HepG2 (cell line): ENCODE results near the gene SERPINB1. TPM values are rescaled to one million over a fixed set of nuclear protein-coding genes. Genes with fewer than 3 reads are reported as not detected.

Experiments
- AHR ChIP-seq: IDR thresholded peaks from 2 replicates; pipeline ENCODE4 v1.6.1; 2018; ENCODE audit warnings: missing genetic modification reagents, missing compliant biosample characterization
- BRCA1 ChIP-seq: sonication (generic); formaldehyde crosslinking; IDR thresholded peaks from 2 replicates; pipeline ENCODE4 v1.4.0; 2020; ENCODE audit warnings: missing genetic modification reagents
- HBP1 ChIP-seq: IDR thresholded peaks from 2 replicates; pipeline ENCODE4 v1.6.1; 2016; ENCODE audit warnings: low read depth, control low read depth
- KLF12 ChIP-seq: sonication (generic); formaldehyde crosslinking; IDR thresholded peaks from 2 replicates; pipeline ENCODE4 v1.4.0; 2020; ENCODE audit warnings: missing genetic modification reagents, borderline replicate concordance
- MAF1 ChIP-seq: sonication (generic); formaldehyde crosslinking; IDR thresholded peaks from 2 replicates; pipeline ENCODE4 v1.5.0; 2020; ENCODE audit warnings: missing genetic modification reagents, borderline replicate concordance
- MLXIP ChIP-seq: sonication (generic); formaldehyde crosslinking; IDR thresholded peaks from 2 replicates; pipeline ENCODE4 v1.9.0; 2021; ENCODE audit warnings: missing genetic modification reagents, borderline replicate concordance
- MYPOP ChIP-seq: sonication (generic); formaldehyde crosslinking; IDR thresholded peaks from 2 replicates; pipeline ENCODE4 v1.8.1; 2023; ENCODE audit warnings: mild to moderate bottlenecking, moderate library complexity, missing genetic modification reagents
- NCOR1 ChIP-seq: fragments of 200-600 bp; sonication (generic); IDR thresholded peaks from 2 replicates; pipeline ENCODE4 v1.7.0; 2017; ENCODE audit warnings: antibody characterized with exemption, low read length, borderline replicate concordance
- NONO ChIP-seq, 2 experiments: fragments of 450-650 bp in 1 of 2; sonication (generic) in 1 of 2; formaldehyde crosslinking in 1 of 2; IDR thresholded peaks in 1 of 2; conservative IDR thresholded peaks in 1 of 2; 2 replicates each; pipeline versions ENCODE4 v1.6.1 to v1.8.0; 2017 to 2022; ENCODE audit warnings: mild to moderate bottlenecking in 1 of 2, missing genetic modification reagents in 1 of 2, moderate library complexity in 1 of 2
- ZBTB26 ChIP-seq: IDR thresholded peaks from 2 replicates; pipeline ENCODE4 v1.6.1; 2016; ENCODE audit warnings: missing compliant biosample characterization, missing genetic modification reagents, borderline replicate concordance
- ZNF557 ChIP-seq: sonication (generic); formaldehyde crosslinking; IDR thresholded peaks from 2 replicates; pipeline ENCODE4 v1.4.0; 2020; ENCODE audit warnings: missing genetic modification reagents
- ZNF777 ChIP-seq: sonication (generic); formaldehyde crosslinking; IDR thresholded peaks from 2 replicates; pipeline ENCODE4 v1.4.0; 2020; ENCODE audit warnings: missing genetic modification reagents
- ZNF788 ChIP-seq: sonication (generic); formaldehyde crosslinking; IDR thresholded peaks from 2 replicates; pipeline ENCODE4 v1.5.0; 2020; ENCODE audit warnings: mild to moderate bottlenecking, missing genetic modification reagents, borderline replicate concordance
- ZZZ3 ChIP-seq: sonication (generic); formaldehyde crosslinking; IDR thresholded peaks from 2 replicates; pipeline ENCODE4 v1.4.0; 2020; ENCODE audit warnings: missing genetic modification reagents, mild to moderate bottlenecking, borderline replicate concordance
- polyA plus RNA-seq, 8 experiments: library from polyadenylated mRNA; depleted of rRNA in 3 of 8; stranded (reverse) in 7 of 8; unstranded in 1 of 8; fragments of >200 nt; fragmentation: Illumina TruSeq in 4 of 8; extraction: Trizol in 4 of 8; gene quantifications; 2 replicates each; pipeline versions ENCODE4 v1.2.1 to v1.2.3, GENCODE V29; 2011 to 2016; ENCODE audit warnings: low read depth in 4 of 8, missing spikeins in 1 of 8, mixed read lengths in 1 of 8; ENCODE audit not compliant: insufficient read depth in 1 of 8
- total RNA-seq, 5 experiments: library from RNA; depleted of rRNA; stranded (reverse); fragments of >200 nt; fragmentation: Illumina TruSeq; extraction: Trizol; gene quantifications; 2 replicates each; pipeline ENCODE4 v1.2.3, GENCODE V29; 2016; ENCODE audit warnings: low read depth in 1 of 5
- TF ChIP-seq, protein P1 (sequence below): fragments of 450-650 bp; IDR thresholded peaks from 2 replicates; pipeline ENCODE4 v1.6.1; 2016
- TF ChIP-seq, protein P2 (sequence below): sonication (generic); formaldehyde crosslinking; IDR thresholded peaks from 2 replicates; pipeline ENCODE4 v1.5.0; 2020; ENCODE audit warnings: mild to moderate bottlenecking, missing genetic modification reagents

Gene SERPINB1
- total and polyA plus RNA-seq, 2 of the 13 experiments (the other 11 are each of a cell fraction or from before 2014, with no cell fraction given), result 41.4 to 60.5 TPM

DNA sequence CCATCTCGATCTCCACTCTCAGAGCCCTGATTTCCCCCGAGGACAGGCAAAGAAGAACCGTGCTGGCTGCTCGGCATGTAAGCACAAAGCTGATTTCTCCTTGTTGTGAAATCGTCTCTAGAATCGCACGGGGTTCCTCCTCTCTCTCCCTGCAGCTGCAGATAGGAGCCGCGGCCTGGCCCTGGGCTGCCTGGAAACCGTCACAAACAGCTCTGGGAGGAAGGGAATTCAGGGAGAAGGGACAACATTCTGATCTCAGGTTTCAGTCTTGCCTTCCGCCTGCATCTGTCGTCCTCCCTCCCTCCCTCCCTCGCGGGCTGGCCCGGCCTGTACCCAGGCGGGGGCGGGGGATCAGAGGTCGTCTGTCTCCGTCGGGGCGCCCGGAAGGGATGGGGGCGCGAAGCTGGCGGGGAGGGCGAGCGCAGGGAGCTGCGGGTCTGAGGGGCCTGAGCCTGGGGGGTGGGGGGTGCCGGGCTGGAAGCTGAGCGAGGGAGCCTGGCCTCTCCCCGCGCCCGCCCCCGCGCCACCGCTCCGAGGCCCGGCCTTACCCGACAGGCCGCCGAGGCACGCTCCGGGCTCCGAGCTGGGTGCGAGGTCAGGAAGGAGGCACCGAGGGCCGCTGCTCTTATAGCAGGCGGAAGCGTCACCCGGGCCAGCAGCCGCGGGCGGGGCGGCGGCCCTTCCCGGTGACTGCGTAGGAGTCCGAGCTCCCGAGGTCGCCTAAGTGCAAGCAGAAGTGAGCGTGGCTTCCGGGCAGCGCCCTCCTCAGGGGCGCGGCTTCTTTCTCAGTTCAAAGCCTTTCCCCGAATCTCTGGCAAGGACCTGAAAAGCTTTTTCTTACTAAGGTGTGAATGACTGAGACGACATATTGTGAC, at the start of gene SERPINB1 (continued):
- TF ChIP-seq ZZZ3 (CRISPR knock-in tag), result 0 out of 2 replicates have a peak, but pooled peaks have one; percentile 30
- TF ChIP-seq, protein P1, sequence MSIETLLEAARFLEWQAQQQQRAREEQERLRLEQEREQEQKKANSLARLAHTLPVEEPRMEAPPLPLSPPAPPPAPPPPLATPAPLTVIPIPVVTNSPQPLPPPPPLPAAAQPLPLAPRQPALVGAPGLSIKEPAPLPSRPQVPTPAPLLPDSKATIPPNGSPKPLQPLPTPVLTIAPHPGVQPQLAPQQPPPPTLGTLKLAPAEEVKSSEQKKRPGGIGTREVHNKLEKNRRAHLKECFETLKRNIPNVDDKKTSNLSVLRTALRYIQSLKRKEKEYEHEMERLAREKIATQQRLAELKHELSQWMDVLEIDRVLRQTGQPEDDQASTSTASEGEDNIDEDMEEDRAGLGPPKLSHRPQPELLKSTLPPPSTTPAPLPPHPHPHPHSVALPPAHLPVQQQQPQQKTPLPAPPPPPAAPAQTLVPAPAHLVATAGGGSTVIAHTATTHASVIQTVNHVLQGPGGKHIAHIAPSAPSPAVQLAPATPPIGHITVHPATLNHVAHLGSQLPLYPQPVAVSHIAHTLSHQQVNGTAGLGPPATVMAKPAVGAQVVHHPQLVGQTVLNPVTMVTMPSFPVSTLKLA, result no peak
- peak; percentile 91; the same call in 1 of the 2 replicates for TF ChIP-seq KLF12 (CRISPR knock-in tag)
- TF ChIP-seq ZBTB26, result peak; percentile 73
- peak; percentile 90 for TF ChIP-seq AHR (CRISPR knock-in tag)
- TF ChIP-seq NONO (IDR thresholded peaks at IDR 0.05), result no peak
- TF ChIP-seq NONO (CRISPR knock-in tag; conservative IDR thresholded peaks at IDR 0.05), result peak; percentile 92; the same call in 1 of the 2 replicates
- no peak for TF ChIP-seq ZNF557 (CRISPR knock-in tag)
- TF ChIP-seq MAF1 (CRISPR knock-in tag), result peak; percentile 82
- no peak for TF ChIP-seq HBP1 (CRISPR knock-in tag)
- peak; percentile 99 for TF ChIP-seq ZNF788 (CRISPR knock-in tag)
- TF ChIP-seq NCOR1, result peak; percentile 88; the same call in 1 of the 2 replicates
- TF ChIP-seq, protein P2, sequence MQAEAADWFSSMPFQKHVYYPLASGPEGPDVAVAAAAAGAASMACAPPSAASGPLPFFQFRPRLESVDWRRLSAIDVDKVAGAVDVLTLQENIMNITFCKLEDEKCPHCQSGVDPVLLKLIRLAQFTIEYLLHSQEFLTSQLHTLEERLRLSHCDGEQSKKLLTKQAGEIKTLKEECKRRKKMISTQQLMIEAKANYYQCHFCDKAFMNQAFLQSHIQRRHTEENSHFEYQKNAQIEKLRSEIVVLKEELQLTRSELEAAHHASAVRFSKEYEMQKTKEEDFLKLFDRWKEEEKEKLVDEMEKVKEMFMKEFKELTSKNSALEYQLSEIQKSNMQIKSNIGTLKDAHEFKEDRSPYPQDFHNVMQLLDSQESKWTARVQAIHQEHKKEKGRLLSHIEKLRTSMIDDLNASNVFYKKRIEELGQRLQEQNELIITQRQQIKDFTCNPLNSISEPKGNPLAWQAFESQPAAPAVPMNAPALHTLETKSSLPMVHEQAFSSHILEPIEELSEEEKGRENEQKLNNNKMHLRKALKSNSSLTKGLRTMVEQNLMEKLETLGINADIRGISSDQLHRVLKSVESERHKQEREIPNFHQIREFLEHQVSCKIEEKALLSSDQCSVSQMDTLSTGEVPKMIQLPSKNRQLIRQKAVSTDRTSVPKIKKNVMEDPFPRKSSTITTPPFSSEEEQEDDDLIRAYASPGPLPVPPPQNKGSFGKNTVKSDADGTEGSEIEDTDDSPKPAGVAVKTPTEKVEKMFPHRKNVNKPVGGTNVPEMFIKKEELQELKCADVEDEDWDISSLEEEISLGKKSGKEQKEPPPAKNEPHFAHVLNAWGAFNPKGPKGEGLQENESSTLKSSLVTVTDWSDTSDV (CRISPR knock-in tag), result 0 out of 2 replicates have a peak, but pooled peaks have one; percentile 23
- TF ChIP-seq ZNF777 (CRISPR knock-in tag), result peak; percentile 98
- peak; percentile 35; the same call in 1 of the 2 replicates for TF ChIP-seq MYPOP (CRISPR knock-in tag)
- TF ChIP-seq MLXIP, result no peak
- no peak for TF ChIP-seq BRCA1 (CRISPR knock-in tag)
